Upper lobe of left lung (tissue), 4 donors: ENCODE results near the gene KCNN4.

ENCODE experiments used
- CTCF ChIP-seq, 6 experiments: fragments of 450-650 bp in 4 of 6; fragments of 200-600 bp in 2 of 6; sonication (generic) in 2 of 6; IDR thresholded peaks; one replicate each; pipeline ENCODE4 v1.5.1; 2016 to 2019; ENCODE audit warnings: antibody characterized with exemption in 6 of 6
- EP300 ChIP-seq, 4 donors: sonication (generic); formaldehyde crosslinking; IDR thresholded peaks; one replicate each; pipeline ENCODE4 v1.5.1; 2017; ENCODE audit warnings: antibody characterized with exemption in 4 of 4, control low read depth in 2 of 4
- POLR2A ChIP-seq, 4 donors: fragments of 450-650 bp; IDR thresholded peaks; one replicate each; pipeline ENCODE4 v1.5.1; 2016 to 2017; ENCODE audit warnings: antibody characterized with exemption in 4 of 4, mild to moderate bottlenecking in 2 of 4
- POLR2AphosphoS5 ChIP-seq, 2 donors: sonication (generic); formaldehyde crosslinking; IDR thresholded peaks; one replicate each; pipeline ENCODE4 v1.5.1; 2017; ENCODE audit warnings: antibody characterized with exemption in 2 of 2

DNA sequence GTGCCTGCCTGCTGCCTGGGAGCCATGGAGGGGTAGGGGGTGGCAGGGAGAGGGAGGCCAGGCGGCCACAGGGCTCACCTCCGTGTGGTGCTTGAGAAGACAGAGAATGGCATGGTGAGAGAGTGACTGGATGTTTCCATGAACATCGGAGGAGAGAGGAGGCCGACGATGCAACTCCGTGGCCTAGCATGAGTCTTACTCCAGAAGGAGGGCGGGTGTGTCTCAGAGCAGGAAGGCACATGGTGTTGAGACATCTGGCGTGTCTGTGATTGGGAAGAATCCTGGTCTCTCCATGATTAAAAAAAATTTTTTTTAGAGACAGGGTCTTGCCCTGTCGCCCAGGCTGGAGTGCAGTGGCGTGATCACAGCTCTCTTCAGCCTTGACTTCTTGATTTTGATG, 59.8 kb downstream of the KCNN4 start:
- TF ChIP-seq POLR2A (IDR thresholded peaks at IDR 0.05) (no peak), CTCF (IDR thresholded peaks at IDR 0.05) (no peak), POLR2AphosphoS5 (IDR thresholded peaks at IDR 0.05) (no peak), EP300 (IDR thresholded peaks at IDR 0.05) (no peak)
